GM23248 (cell line): ENCODE results near the gene ESPNL. TPM values are rescaled to one million over a fixed set of nuclear protein-coding genes. Genes with fewer than 3 reads are reported as not detected.

Source experiments
- DNase-seq: peaks from one replicate; pipeline ENCODE4 v3.0.0-alpha.2; 2015
- H2AFZ ChIP-seq: fragments of 200-600 bp; sonication (generic); 2 replicates; pipeline ENCODE4 v1.6.1; 2016; ENCODE audit warnings: antibody characterized with exemption
- H3F3A ChIP-seq: fragments of 200-600 bp; sonication (generic); 2 replicates; pipeline ENCODE4 v1.6.1; 2016; ENCODE audit warnings: mild to moderate bottlenecking, antibody characterized with exemption, mixed run types; ENCODE audit not compliant: insufficient read depth
- H3K27ac ChIP-seq: fragments of 200-600 bp; sonication (generic); 2 replicates; pipeline ENCODE4 v1.5.1; 2016; ENCODE audit warnings: mild to moderate bottlenecking
- H3K27me3 ChIP-seq: fragments of 200-600 bp; sonication (generic); replicated peaks from 2 replicates; pipeline ENCODE4 v1.6.1; 2016; ENCODE audit warnings: mild to moderate bottlenecking; ENCODE audit not compliant: insufficient read depth
- H3K36me3 ChIP-seq: fragments of 200-600 bp; sonication (generic); 2 replicates; pipeline ENCODE4 v1.6.1; 2016; ENCODE audit warnings: low read depth, mild to moderate bottlenecking
- H3K4me1 ChIP-seq: fragments of 200-600 bp; sonication (generic); 2 replicates; pipeline ENCODE4 v1.6.1; 2016; ENCODE audit warnings: mild to moderate bottlenecking; ENCODE audit not compliant: insufficient read depth
- H3K4me2 ChIP-seq: fragments of 200-600 bp; sonication (generic); one replicate; pipeline ENCODE4 v1.6.1; 2016; ENCODE audit warnings: mild to moderate bottlenecking; ENCODE audit not compliant: unreplicated experiment
- H3K4me3 ChIP-seq: fragments of 200-600 bp; sonication (generic); 2 replicates; pipeline ENCODE4 v1.5.1; 2016; ENCODE audit warnings: mild to moderate bottlenecking
- H3K79me2 ChIP-seq: fragments of 200-600 bp; sonication (generic); 2 replicates; pipeline ENCODE4 v1.6.1; 2016; ENCODE audit warnings: mild to moderate bottlenecking; ENCODE audit not compliant: insufficient read depth
- H3K9ac ChIP-seq: fragments of 200-600 bp; sonication (generic); 2 replicates; pipeline ENCODE4 v1.6.1; 2016; ENCODE audit warnings: mild to moderate bottlenecking
- H3K9me2 ChIP-seq: fragments of 200-600 bp; sonication (generic); 2 replicates; pipeline ENCODE4 v1.6.1; 2016; ENCODE audit warnings: mixed run types, mild to moderate bottlenecking, moderate library complexity; ENCODE audit not compliant: insufficient read depth
- H3K9me3 ChIP-seq: fragments of 200-600 bp; sonication (generic); one replicate; pipeline ENCODE4 v1.6.1; 2017; ENCODE audit warnings: low read depth
- H4K20me1 ChIP-seq: fragments of 200-600 bp; sonication (generic); 2 replicates; pipeline ENCODE4 v1.6.0; 2016; ENCODE audit not compliant: insufficient read depth
- EZH2 ChIP-seq: fragments of 200-600 bp; sonication (generic); IDR thresholded peaks from 2 replicates; pipeline ENCODE4 v1.6.1; 2018; ENCODE audit warnings: antibody characterized with exemption, mild to moderate bottlenecking; ENCODE audit not compliant: insufficient read depth, poor library complexity, severe bottlenecking
- EZH2phosphoT487 ChIP-seq: fragments of 200-600 bp; sonication (generic); IDR thresholded peaks from 2 replicates; pipeline ENCODE4 v1.6.1; 2018; ENCODE audit warnings: antibody characterized with exemption, moderate library complexity, mild to moderate bottlenecking, low read depth; ENCODE audit not compliant: insufficient read depth
- WGBS, 2 experiments: methylation state at CpG; one replicate each; pipeline ENCODE4 v1.1.6; 2015 to 2017; ENCODE audit warnings: low lambda C conversion rate in 2 of 2, low coverage in 1 of 2; ENCODE audit errors: missing lambda C conversion rate in 2 of 2; 5-methylcytosine and 5-hydroxymethylcytosine counted together
- in situ Hi-C: fragments of 300-500 bp; cut with MboI; formaldehyde crosslinking; loops from 2 replicates; pipeline ENCODE4 v1.15.0; 2020
- polyA plus RNA-seq: library from polyadenylated mRNA; unstranded; fragments of >200 nt; fragmentation: Nextera tagmentation; extraction: Ambion mirVana; gene quantifications from 2 replicates; pipeline ENCODE4 v1.2.1, GENCODE V29; 2016
- total RNA-seq: library from RNA; depleted of rRNA; stranded (reverse); fragments of >200 nt; shearing (Covaris generic); gene quantifications from 2 replicates; pipeline ENCODE4 v1.2.3, GENCODE V29; 2014

Gene ESPNL
- total and polyA plus RNA-seq, 2 experiments from 2014 or later, result 0.60 to 1.4 TPM

GRCh38 chr2:238106698-238107524 lies 6.8 kb downstream of the ESPNL start:
- H4K20me1 ChIP-seq, result no peaks in the 10 kb centered on the region
- H3K27ac ChIP-seq, result no peak overlapping the region
- no peaks in the 10 kb centered on the region for H3F3A ChIP-seq
- H3K9me2 ChIP-seq, result no peaks in the 10 kb centered on the region
- DNase-seq, result no peak
- no peaks in the 10 kb centered on the region for H3K27me3 ChIP-seq
- 73 to 81% methylated on average over 22 to 26 of the region's 28 CpGs for WGBS, 2 experiments
- H3K4me2 ChIP-seq, result no peak overlapping the region
- no peaks in the 10 kb centered on the region for H3K4me1 ChIP-seq
- no peaks in the 10 kb centered on the region for H3K9me3 ChIP-seq
- no peak overlapping the region for H2AFZ ChIP-seq
- no peaks in the 10 kb centered on the region for H3K36me3 ChIP-seq
- no peak overlapping the region for H3K9ac ChIP-seq
- H3K79me2 ChIP-seq, result no peaks in the 10 kb centered on the region
- TF ChIP-seq EZH2phosphoT487 (no peak), EZH2 (no peak)
- in situ Hi-C loops, result no loop called here
- H3K4me3 ChIP-seq, result no peak overlapping the region

- no peak for TF ChIP-seq EZH2
- Histone ChIP-seq H3F3A (no peaks in the 10 kb centered on the region), H3K4me1 (no peaks in the 10 kb centered on the region), H3K27ac (no peak overlapping the region), H3K36me3 (no peaks in the 10 kb centered on the region), H3K79me2 (no peaks in the 10 kb centered on the region), H3K9me3 (no peaks in the 10 kb centered on the region), H3K9ac (no peak overlapping the region), H3K9me2 (no peaks in the 10 kb centered on the region), H3K4me3 (no peak overlapping the region), H3K4me2 (no peak overlapping the region), H3K27me3 (no peaks in the 10 kb centered on the region), H4K20me1 (no peaks in the 10 kb centered on the region), H2AFZ (no peak overlapping the region)
- in situ Hi-C loops, result no loop called here
- DNase-seq, result no peak
- 84 to 86% methylated on average over 28 of the region's 28 CpGs for WGBS, 2 experiments
Observed at GRCh38 chr2:238107525-238108422, 7.6 kb downstream of the ESPNL start.

- in situ Hi-C loops, result no loop called here
- WGBS, 2 experiments, result 37 to 43% methylated on average over 19 of the region's 19 CpGs
Observed at GRCh38 chr2:238108423-238109183, 8.5 kb downstream of the ESPNL start.

GRCh38 chr2:238113611-238114010 lies 13.5 kb downstream of the ESPNL start:
- no peaks in the 10 kb centered on the region for H3K4me1 ChIP-seq
- no peak overlapping the region for H3K9ac ChIP-seq
- H3K79me2 ChIP-seq, result no peaks in the 10 kb centered on the region
- 33 to 36% methylated on average over 12 to 13 of the region's 13 CpGs for WGBS, 2 experiments
- in situ Hi-C loops, result no loop called here
- no peak overlapping the region for H3K27ac ChIP-seq
- H2AFZ ChIP-seq, result no peak overlapping the region
- no peak for DNase-seq
- H3K4me3 ChIP-seq, result no peak overlapping the region
- no peaks in the 10 kb centered on the region for H3K9me3 ChIP-seq
- H3K9me2 ChIP-seq, result no peaks in the 10 kb centered on the region
- no peaks in the 10 kb centered on the region for H3F3A ChIP-seq
- H3K27me3 ChIP-seq, result no peaks in the 10 kb centered on the region
- no peaks in the 10 kb centered on the region for H3K36me3 ChIP-seq
- H3K4me2 ChIP-seq, result no peak overlapping the region
- TF ChIP-seq EZH2phosphoT487 (no peak), EZH2 (no peak)
- H4K20me1 ChIP-seq, result no peaks in the 10 kb centered on the region

More at GRCh38 chr2:238108423-238109183, 8.5 kb downstream of the ESPNL start:
- Histone ChIP-seq H3K9ac (no peak overlapping the region), H3K9me3 (no peaks in the 10 kb centered on the region), H3F3A (no peaks in the 10 kb centered on the region), H3K9me2 (no peaks in the 10 kb centered on the region), H3K4me1 (no peaks in the 10 kb centered on the region), H3K27ac (no peak overlapping the region), H4K20me1 (no peaks in the 10 kb centered on the region), H3K27me3 (no peaks in the 10 kb centered on the region), H3K4me2 (no peak overlapping the region), H3K36me3 (no peaks in the 10 kb centered on the region), H2AFZ (no peak overlapping the region), H3K4me3 (no peak overlapping the region), H3K79me2 (no peaks in the 10 kb centered on the region)
- TF ChIP-seq EZH2 (no peak), EZH2phosphoT487 (no peak)
- no peak for DNase-seq
